HCT116 (cell line): ENCODE measurements around the gene ASPN. TPM values are rescaled to one million over a fixed set of nuclear protein-coding genes. Genes with fewer than 3 reads are reported as not detected.

ENCODE experiments used
- ATAC-seq: fragments of 200-7000 bp; cut with Tn5 transposase; 2 replicates; pipeline ENCODE4 v1.9.1; 2020; ENCODE audit warnings: mild to moderate bottlenecking, moderate library complexity
- BruUV-seq: library from RNA; stranded (reverse); fragments of 400-500 nt; replicated peaks from 2 replicates; lab custom pipeline; 2021; lab: Mats Ljungman, UMichigan
- CTCF ChIA-PET: fragments of 300-600 bp; sonication (Branson Sonifier 250); formaldehyde crosslinking; loops from one replicate; lab custom pipeline; 2021; ENCODE audit warnings: antibody characterized with exemption; lab: Charles Lee
- POLR2A ChIA-PET: fragments of 300-600, 350-600 bp; sonication (Branson Sonifier 250); formaldehyde crosslinking; loops from one replicate; lab custom pipeline; 2021; ENCODE audit warnings: antibody characterized with exemption; lab: Charles Lee
- RAD21 ChIA-PET, 2 experiments: fragments of 300-600 bp; sonication (Branson Sonifier 250); formaldehyde crosslinking; loops; one replicate each; lab custom pipeline; 2023; ENCODE audit warnings: low total read pairs in 2 of 2; ENCODE audit not compliant: uncharacterized antibody in 2 of 2, unreplicated experiment in 2 of 2, low non-redundant PET in 1 of 2; lab: Charles Lee
- DNase-seq: peaks from one replicate; pipeline ENCODE4 v3.0.0-alpha.2; 2010; ENCODE audit warnings: low read depth, low spot score
- H2AFZ ChIP-seq: fragments of 200-600 bp; shearing (Covaris generic), sonication (generic); 2 replicates; pipeline ENCODE4 v1.6.1; 2017; ENCODE audit warnings: low read depth, mixed run types, mixed read lengths, antibody characterized with exemption, low read length; ENCODE audit not compliant: poor library complexity, severe bottlenecking
- H3K27ac ChIP-seq: 2 replicates; pipeline ENCODE4 v1.5.1; 2012; ENCODE audit warnings: low read depth, low read length
- H3K27me3 ChIP-seq: fragments of 200-600 bp; sonication (generic); 2 replicates; pipeline ENCODE4 v1.6.1; 2016; ENCODE audit warnings: mixed run types, low read length, mixed read lengths; ENCODE audit not compliant: insufficient read depth
- H3K36me3 ChIP-seq, 2 experiments: fragments of 200-500 bp in 1 of 2; fragments of 200-600 bp in 1 of 2; sonication (Bioruptor generic) in 1 of 2; sonication (generic) in 1 of 2; 2 replicates each; pipeline versions ENCODE4 v1.5.1 to v1.6.1; 2014 to 2016; ENCODE audit warnings: low read length in 2 of 2, inconsistent platforms in 1 of 2, mixed read lengths in 1 of 2, mixed run types in 1 of 2; ENCODE audit not compliant: insufficient read depth in 2 of 2, control insufficient read depth in 1 of 2
- H3K4me1 ChIP-seq, 2 experiments: fragments of 200-600 bp in 1 of 2; sonication (generic) in 1 of 2; 2 replicates each; pipeline versions ENCODE4 v1.5.1 to v1.6.1; 2012 to 2017; ENCODE audit warnings: low read length in 2 of 2, inconsistent platforms in 1 of 2, mild to moderate bottlenecking in 1 of 2, mixed read lengths in 1 of 2, mixed run types in 1 of 2, moderate library complexity in 1 of 2; ENCODE audit not compliant: insufficient read depth in 2 of 2, control insufficient read depth in 1 of 2
- H3K4me2 ChIP-seq: fragments of 200-600 bp; sonication (generic); 2 replicates; pipeline ENCODE4 v1.6.1; 2017; ENCODE audit warnings: mixed run types, low read length, mixed read lengths
- H3K4me3 ChIP-seq, 2 experiments: fragments of 200-600 bp in 1 of 2; sonication (generic) in 1 of 2; replicated peaks in 1 of 2; 2 replicates each; pipeline ENCODE4 v1.5.1; 2011 to 2016; ENCODE audit warnings: low read length in 2 of 2, control low read depth in 1 of 2, low read depth in 1 of 2, mild to moderate bottlenecking in 1 of 2, mixed read lengths in 1 of 2, mixed run types in 1 of 2
- H3K79me2 ChIP-seq: fragments of 200-600 bp; sonication (generic); 2 replicates; pipeline ENCODE4 v1.6.1; 2017; ENCODE audit warnings: mild to moderate bottlenecking, mixed run types, low read length, moderate library complexity, mixed read lengths; ENCODE audit not compliant: insufficient read depth
- H3K9ac ChIP-seq: fragments of 200-600 bp; sonication (generic); 2 replicates; pipeline ENCODE4 v1.6.1; 2016; ENCODE audit warnings: low read length, mixed read lengths
- H3K9me2 ChIP-seq: fragments of 200-600 bp; sonication (generic), shearing (Covaris generic); 2 replicates; pipeline ENCODE4 v1.6.1; 2017; ENCODE audit warnings: mixed run types, mild to moderate bottlenecking, moderate library complexity; ENCODE audit not compliant: insufficient read depth
- H3K9me3 ChIP-seq, 2 experiments: fragments of 200-500 bp in 1 of 2; fragments of 200-600 bp in 1 of 2; sonication (Bioruptor generic) in 1 of 2; sonication (generic) in 1 of 2; 2 replicates each; pipeline ENCODE4 v1.6.1; 2014 to 2017; ENCODE audit warnings: low read length in 2 of 2, mixed read lengths in 2 of 2, inconsistent platforms in 1 of 2, low read depth in 1 of 2, mild to moderate bottlenecking in 1 of 2, mixed run types in 1 of 2, moderate library complexity in 1 of 2; ENCODE audit not compliant: control insufficient read depth in 1 of 2, insufficient read depth in 1 of 2
- H4K20me1 ChIP-seq: fragments of 200-600 bp; sonication (generic), shearing (Covaris generic); 2 replicates; pipeline ENCODE4 v1.6.1; 2017; ENCODE audit warnings: mixed run types, mild to moderate bottlenecking, moderate library complexity; ENCODE audit not compliant: insufficient read depth
- ATF3 ChIP-seq: IDR thresholded peaks from 2 replicates; pipeline ENCODE4 v1.6.1; 2012
- CBX3 ChIP-seq: IDR thresholded peaks from 2 replicates; pipeline ENCODE4 v1.6.1; 2012; ENCODE audit warnings: low read depth
- CEBPB ChIP-seq: IDR thresholded peaks from 2 replicates; pipeline ENCODE4 v1.6.1; 2012; ENCODE audit warnings: low read depth
- SIN3A ChIP-seq: IDR thresholded peaks from 2 replicates; pipeline ENCODE4 v1.6.1; 2012; ENCODE audit warnings: low read depth
- SP1 ChIP-seq: IDR thresholded peaks from 2 replicates; pipeline ENCODE4 v1.6.1; 2012; ENCODE audit warnings: low read depth
- SRF ChIP-seq: IDR thresholded peaks from 2 replicates; pipeline ENCODE4 v1.6.1; 2012; ENCODE audit warnings: low read depth
- intact Hi-C: fragments of 100-400 bp; cut with micrococcal nuclease; formaldehyde crosslinking; loops from 2 replicates; pipeline ENCODE4 v1.10.0; 2022
- total RNA-seq: library from RNA; stranded (reverse); gene quantifications from one replicate; pipeline ENCODE4 v1.2.1, GENCODE V29; 2021; ENCODE audit not compliant: unreplicated experiment

Gene ASPN
- total RNA-seq, 1 experiment from 2014 or later = not detected

GRCh38 chr9:92479346-92479745 is 3.0 kb downstream of the ASPN start:
- Histone ChIP-seq H3K79me2 (no peaks in the 10 kb centered on the region), H3K27me3 (no peaks in the 10 kb centered on the region), H4K20me1 (no peaks in the 10 kb centered on the region), H3K4me3 (no peak overlapping the region), H3K36me3 (no peaks in the 10 kb centered on the region), H3K27ac (no peak overlapping the region), H3K9me3 (no peaks in the 10 kb centered on the region), H3K4me2 (no peak overlapping the region), H3K9ac (no peak overlapping the region), H3K4me1 (peaks cover 0 to 14% of the 10 kb centered on the region in 2 experiments; a peak in 2 of 4 replicates), H2AFZ (no peak overlapping the region), H3K9me2 (no peaks in the 10 kb centered on the region)
- TF ChIP-seq CEBPB (no peak), CBX3 (no peak), SRF (no peak), SP1 (no peak)
- BruUV-seq = no TSS peak
- DNase-seq (no peak), ATAC-seq (no peak)
- intact Hi-C loops = no loop called here
- RAD21 ChIA-PET = no interaction called here
- CTCF ChIA-PET = no interaction called here
- POLR2A ChIA-PET = no interaction called here

DNA sequence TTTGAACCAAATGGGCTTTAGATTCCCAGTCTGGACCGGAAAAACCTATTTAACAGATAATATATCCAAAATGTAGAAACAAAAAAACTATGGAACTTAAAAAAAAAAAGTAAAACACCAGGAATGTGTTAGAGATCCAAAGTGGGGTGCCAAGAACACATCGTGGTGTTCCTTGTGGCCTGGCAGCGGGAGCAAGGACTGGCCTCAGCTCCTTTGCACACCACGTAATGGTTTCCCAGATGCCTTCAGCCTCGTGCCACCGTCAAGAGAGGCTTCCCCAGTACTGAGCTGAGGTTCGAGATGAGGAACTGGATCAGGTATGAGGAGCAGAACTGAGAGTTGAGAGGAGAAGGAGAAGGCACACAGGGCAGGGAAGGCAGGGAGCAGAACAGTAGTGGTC is 3.5 kb downstream of the ASPN start:
- no peak overlapping the region for H3K4me3 ChIP-seq

More for the DNA sequence above, 3.5 kb downstream of the ASPN start:
- intact Hi-C loops = no loop called here
- POLR2A ChIA-PET = no interaction called here
- Histone ChIP-seq H3K79me2 (no peaks in the 10 kb centered on the region), H2AFZ (no peak overlapping the region), H3K9ac (no peak overlapping the region), H3K27ac (no peak overlapping the region), H3K36me3 (no peaks in the 10 kb centered on the region), H3K4me1 (peaks cover 0 to 14% of the 10 kb centered on the region in 2 experiments; a peak in 2 of 4 replicates), H4K20me1 (no peaks in the 10 kb centered on the region), H3K4me2 (no peak overlapping the region), H3K9me2 (no peaks in the 10 kb centered on the region), H3K27me3 (no peaks in the 10 kb centered on the region), H3K9me3 (no peaks in the 10 kb centered on the region)
- no peak for DNase-seq
- no peak for TF ChIP-seq SIN3A
- TF ChIP-seq ATF3 = no peak
- BruUV-seq = no TSS peak
- CTCF ChIA-PET = no interaction called here
- no peak for ATAC-seq
- RAD21 ChIA-PET = no interaction called here
